Activated CD8-positive, alpha-beta memory T cell treated with anti-CD3 and anti-CD28 coated beads, Interleukin-2, amount 50 U/mL, for 24 hours (primary cell): ENCODE results near the gene KRT85.

Experiments
- DNase-seq: peaks from one replicate; pipeline ENCODE4 v3.0.0-alpha.2; 2020; ENCODE audit errors: extremely low read depth

KRT85 gene

GRCh38 chr12:52367876-52368275, 595 bp upstream of the KRT85 start:
- DNase-seq: no peak

- no peak for DNase-seq
Observed at GRCh38 chr12:52364901-52365489, 2.3 kb downstream of the KRT85 start.

GRCh38 chr12:52364061-52364460, 3.2 kb downstream of the KRT85 start:
- DNase-seq: no peak

- DNase-seq: no peak
Observed at GRCh38 chr12:52363111-52363679, 4.1 kb downstream of the KRT85 start.

GRCh38 chr12:52362118-52362726, 5.1 kb downstream of the KRT85 start:
- DNase-seq: no peak

- no peak for DNase-seq
Observed at GRCh38 chr12:52361553-52361952, 5.7 kb downstream of the KRT85 start.

- DNase-seq: no peak
Observed at GRCh38 chr12:52360663-52361271, 6.5 kb downstream of the KRT85 start.

GRCh38 chr12:52360106-52360662, 7.1 kb downstream of the KRT85 start:
- DNase-seq: no peak

GRCh38 chr12:52359621-52360061, 7.6 kb downstream of the KRT85 start:
- no peak for DNase-seq

- no peak for DNase-seq
Observed at GRCh38 chr12:52358575-52359350, 8.5 kb downstream of the KRT85 start.

- no peak for DNase-seq
Observed at GRCh38 chr12:52356762-52357580, 10.3 kb downstream of the KRT85 start.

- no peak for DNase-seq
Observed at GRCh38 chr12:52356031-52356761, 11.1 kb downstream of the KRT85 start.

GRCh38 chr12:52355176-52355575, 12.1 kb downstream of the KRT85 start:
- no peak for DNase-seq

- no peak for DNase-seq
Observed at GRCh38 chr12:52354200-52354599, 13.1 kb downstream of the KRT85 start.

GRCh38 chr12:52353766-52354165, 13.5 kb downstream of the KRT85 start:
- no peak for DNase-seq

GRCh38 chr12:52352951-52353350, 14.3 kb downstream of the KRT85 start:
- no peak for DNase-seq

GRCh38 chr12:52351196-52352059, 15.9 kb downstream of the KRT85 start:
- peak; percentile 21 for DNase-seq

- no peak for DNase-seq
Observed at GRCh38 chr12:52350786-52351185, 16.5 kb downstream of the KRT85 start.

GRCh38 chr12:52350021-52350620, 17.2 kb downstream of the KRT85 start:
- no peak for DNase-seq
